Fibroblast of skin of left biceps (primary cell): ENCODE measurements around the gene KCNH6.

Experiments used
- DNase-seq, 2 experiments: peaks; one replicate each; pipeline ENCODE4 v3.0.0-alpha.2; 2013; ENCODE audit warnings: low read depth in 2 of 2

The KCNH6 gene

GRCh38 chr17:63550817-63551639 lies 27.9 kb downstream of the KCNH6 start:
- DNase-seq, result no peak

DNA sequence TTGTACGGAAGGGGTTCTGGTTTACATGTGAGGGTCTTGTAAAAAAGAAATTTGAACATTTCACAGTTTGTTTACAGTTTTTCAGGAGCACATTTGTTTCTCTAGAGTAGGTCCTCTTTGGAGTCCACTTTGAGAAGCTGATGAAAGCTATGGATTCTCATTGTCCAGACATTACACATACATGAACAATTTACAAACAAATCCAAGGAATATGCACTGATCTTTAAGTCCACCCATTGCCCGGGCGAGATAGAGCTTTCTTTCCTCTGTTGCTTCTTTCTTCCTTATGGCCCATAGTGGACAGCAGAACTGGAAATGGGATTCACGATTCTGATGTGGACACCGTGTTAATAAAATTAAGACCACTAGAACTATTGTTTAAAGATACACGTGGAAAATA lies 29.1 kb downstream of the KCNH6 start:
- no peak for DNase-seq

DNA sequence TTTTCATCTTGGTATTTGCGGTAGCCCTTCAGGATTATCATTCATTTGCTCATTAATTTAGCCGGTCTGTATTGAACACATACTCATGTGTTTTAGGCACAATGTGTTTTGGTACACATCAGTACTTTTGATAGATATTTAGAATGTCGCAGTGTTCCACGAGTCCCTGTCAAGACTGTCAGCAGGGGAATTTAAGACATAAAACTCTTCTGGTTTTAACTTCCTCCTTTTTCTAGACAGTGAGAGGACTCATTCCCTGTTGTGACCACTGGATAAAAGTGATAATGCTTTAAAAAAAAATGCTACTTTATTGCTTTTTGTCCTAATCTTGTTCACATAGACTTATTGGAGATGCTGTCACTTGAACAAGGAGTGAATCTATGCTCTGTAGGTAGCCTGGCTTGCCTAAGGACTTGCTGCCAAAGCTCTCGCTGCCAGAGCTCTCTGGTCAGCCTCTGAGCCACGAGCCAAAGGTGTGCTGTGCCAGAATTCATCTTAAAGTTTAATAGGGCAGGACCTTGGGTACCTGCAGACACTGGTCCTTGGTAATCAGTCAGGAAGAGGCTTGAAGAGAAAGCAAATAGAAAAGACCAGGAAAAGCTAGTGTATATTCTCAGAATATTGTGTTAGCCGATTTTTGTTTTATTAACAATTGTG lies 32.5 kb downstream of the KCNH6 start:
- no peak for DNase-seq

DNA sequence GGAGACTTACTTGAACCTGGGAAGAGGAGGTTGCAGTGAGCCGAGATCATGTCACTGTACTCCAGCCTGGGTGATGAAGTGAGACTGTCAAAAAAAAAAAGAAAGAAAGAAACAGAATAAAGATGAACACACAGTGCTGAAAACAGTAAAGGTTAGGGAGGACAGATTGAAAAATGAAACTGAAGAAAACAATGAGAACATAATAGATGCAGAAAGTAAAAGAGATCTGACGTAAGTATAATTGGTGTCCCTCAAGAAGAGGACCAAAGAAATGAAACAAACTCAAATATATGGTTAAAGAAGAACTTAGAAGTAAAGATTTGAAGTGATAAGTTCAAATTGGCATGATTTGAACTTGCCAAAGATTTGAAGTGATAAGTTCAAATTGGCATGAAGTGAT lies 34.3 kb downstream of the KCNH6 start:
- no peak for DNase-seq

DNA sequence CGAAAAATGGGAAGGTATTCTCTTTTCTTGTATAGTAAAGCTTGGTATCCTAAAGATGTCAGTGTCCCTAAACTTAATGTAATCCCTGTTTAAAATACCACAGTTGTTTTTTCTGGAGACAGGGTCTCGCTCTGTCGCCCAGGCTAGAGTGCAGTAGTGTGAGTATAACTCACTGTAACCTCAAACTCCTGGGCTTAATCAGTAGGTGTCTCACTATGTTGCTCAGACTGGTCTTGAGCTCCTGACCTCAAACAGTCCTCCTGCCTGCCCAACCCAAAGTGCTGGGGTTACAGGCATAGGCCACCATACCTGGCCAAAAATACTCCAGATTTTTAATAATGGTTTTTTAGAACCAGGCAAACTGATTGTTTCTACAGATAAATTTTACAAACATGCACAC lies 35.3 kb downstream of the KCNH6 start:
- DNase-seq, result no peak

DNA sequence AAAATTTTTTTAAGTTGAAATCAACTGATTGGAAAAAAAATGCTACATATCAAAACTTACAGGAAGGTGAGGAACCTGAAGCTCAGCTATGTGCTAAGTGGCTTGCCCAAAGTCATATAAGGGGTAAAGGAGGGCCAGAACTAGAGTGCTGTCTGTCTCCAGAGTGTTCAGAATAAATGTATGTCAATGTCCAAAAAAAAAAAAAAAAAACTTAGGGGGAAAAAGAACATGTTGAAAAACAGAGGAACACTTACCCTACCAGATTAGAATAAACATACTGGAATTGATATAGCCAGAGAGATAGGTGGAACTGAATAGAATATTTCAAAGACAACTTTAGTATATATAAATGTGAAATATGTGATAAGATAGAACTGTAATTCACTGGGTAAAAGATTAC lies 38.7 kb downstream of the KCNH6 start:
- DNase-seq, result no peak

DNA sequence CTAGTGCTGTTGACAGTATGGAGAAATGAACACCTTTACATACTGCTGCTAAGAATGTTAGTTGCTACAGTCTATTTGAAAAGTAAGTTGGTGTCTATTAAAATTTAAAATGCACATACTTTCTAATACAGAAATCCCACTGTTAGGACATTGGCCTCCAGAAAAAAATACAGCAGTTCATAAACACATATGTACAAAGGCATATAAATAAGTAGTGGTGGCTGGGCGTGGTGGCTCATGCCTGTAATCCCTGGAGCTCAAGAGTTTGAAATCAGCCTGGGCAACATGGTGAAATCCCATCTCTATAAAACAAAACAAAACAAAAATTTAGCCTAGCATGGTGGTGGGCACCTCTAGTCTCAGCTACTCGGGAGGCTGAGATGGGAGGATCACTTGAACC lies 40.2 kb downstream of the KCNH6 start:
- DNase-seq, result no peak

GRCh38 chr17:63564562-63564961 lies 41.4 kb downstream of the KCNH6 start:
- DNase-seq, result no peak

GRCh38 chr17:63567229-63567628 lies 44.1 kb downstream of the KCNH6 start:
- DNase-seq, result no peak

- DNase-seq, result no peak
Measured at GRCh38 chr17:63568563-63568962, 45.4 kb downstream of the KCNH6 start.

DNA sequence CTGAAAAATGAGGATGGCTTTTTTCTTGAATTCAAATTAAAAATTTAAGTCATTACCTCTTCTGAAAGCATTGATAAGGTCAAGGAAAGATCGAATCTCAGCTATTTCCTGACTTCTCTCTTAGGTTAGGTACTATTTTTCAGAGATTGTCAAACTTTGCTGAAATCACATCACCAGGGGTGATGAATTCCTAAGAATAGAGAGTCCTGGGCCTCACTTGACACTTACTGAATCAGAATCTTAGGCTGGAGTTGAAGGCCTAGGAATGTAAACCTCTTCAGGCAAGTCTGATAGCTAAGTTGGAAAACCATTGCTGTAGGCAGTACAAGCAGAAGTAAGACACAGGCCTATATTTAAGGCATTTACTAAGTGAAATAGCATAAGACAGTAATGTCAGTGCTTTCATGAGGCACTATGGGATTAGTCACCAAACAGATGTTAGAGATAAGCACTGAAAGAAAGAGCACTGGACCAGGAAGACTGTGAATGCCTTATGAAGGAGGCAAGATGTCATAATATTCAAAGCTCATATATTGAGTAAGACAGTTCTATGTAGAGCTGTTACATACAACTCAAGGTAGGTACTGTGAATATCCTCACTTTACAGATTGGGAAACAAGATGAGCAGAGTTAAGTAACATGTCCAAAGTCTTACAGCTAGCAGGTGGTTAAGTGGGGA lies 48.6 kb downstream of the KCNH6 start:
- DNase-seq, result peak; percentile 36 to 38

- no peak for DNase-seq
Measured at GRCh38 chr17:63573634-63574033, 50.5 kb downstream of the KCNH6 start.

DNA sequence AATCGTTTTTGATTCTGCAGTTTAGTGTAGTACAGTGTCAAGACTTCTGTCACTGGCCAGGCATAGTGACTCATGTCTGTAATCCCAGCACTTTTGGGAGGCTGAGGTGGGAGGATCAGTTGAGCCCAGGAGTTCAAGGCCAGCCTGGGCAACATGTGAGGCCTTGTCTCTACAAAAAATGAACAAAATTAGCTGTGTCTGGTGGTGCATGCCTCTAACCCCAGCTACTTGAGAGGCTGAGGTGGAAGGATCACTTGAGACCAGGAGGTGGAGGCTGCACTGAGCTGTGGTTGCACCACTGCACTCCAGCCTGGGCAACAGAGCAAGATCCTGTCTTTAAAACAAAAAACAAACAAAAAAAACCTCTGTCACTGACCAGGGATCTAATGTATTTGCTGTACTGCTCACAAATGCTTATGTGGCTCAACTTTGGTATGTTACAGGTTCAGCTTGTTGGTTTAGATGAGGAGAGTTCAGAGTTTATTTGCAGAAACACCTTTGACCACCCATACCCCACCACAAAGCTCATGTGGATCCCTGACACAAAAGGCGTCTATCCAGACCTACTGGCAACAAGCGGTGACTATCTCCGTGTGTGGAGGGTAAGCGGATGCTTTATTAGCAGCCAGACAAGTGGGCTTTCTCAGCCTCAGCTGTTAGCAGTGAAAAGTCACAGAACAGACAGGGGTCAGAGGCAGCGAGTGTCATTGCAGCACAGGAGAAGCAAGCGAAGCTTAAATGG lies 55.0 kb downstream of the KCNH6 start:
- DNase-seq, result no peak

- DNase-seq, result no peak
Measured at GRCh38 chr17:63578769-63579111, 55.6 kb downstream of the KCNH6 start.

GRCh38 chr17:63579633-63580032 lies 56.5 kb downstream of the KCNH6 start:
- no peak for DNase-seq

GRCh38 chr17:63587770-63588169 lies 64.6 kb downstream of the KCNH6 start:
- no peak for DNase-seq

DNA sequence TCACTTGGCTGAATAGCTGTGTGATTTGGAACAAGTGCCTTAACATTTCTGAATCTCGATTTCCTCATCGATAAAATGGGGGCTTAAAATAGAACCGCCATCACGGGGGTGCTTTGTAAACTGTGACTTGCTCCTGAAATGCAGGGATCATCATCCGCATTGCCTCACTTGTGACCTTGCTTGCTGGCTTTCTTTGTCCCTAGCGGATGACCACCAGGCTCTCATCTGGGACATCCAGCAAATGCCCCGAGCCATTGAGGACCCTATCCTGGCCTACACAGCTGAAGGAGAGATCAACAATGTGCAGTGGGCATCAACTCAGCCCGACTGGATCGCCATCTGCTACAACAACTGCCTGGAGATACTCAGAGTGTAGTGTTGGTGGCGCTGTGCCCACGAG lies 65.6 kb downstream of the KCNH6 start:
- DNase-seq, result no peak

DNA sequence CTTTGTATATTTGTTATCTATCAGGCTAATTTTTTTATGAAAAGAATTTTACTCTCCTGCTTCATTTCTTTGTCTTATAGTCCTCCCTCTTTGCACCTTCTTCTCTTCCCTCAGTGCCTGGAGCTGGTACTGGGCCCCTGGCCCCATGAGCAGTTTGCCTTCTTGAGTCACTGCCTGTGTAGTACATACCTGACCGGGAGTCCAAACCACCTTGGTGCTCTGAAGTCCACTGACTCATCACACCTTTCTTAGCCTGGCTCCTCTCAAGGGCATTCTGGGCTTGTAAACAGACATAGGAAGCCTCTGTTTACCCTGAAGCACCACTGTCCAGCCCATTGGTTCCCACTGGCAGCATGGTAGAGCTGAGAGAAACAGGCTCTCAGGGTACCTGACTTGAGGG lies 66.5 kb downstream of the KCNH6 start:
- no peak for DNase-seq

DNA sequence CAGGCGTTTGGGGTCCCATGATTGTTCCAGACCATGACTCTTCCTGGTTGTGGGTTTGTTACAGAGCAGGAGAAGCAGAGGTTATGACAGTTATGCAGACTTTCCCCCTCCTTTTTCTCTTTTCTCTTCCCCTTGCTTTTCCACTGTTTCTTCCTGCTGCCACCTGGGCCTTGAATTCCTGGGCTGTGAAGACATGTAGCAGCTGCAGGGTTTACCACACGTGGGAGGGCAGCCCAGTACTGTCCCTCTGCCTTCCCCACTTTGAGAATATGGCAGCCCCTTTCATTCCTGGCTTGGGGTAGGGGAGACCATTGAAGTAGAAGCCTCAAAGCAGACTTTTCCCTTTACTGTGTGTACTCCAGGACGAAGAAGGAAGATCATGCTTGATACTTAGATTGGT lies 69.6 kb downstream of the KCNH6 start:
- DNase-seq, result no peak

DNA sequence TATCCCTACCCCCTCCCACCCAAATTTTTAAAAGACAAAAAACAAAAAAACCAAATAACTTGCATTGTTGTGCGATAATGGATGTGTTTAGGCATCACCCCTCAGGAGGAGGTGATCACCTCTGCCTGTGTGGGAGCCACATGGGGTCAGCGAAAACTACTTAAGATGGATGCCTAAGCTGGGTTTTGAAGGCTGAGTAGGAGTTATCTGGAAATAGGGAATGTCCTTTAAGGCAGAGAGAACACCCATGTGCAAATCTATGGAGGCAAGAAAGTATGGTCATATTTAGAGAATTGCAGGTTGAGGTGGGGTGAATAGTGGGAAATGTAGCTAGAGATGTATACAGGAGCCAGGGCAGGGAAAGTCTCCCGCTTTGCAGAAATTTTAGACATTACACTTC lies 72.0 kb downstream of the KCNH6 start:
- DNase-seq, result no peak
